Panc1 (cell line): Measurements from ENCODE around the gene SBDS.

Source experiments
- POLR2AphosphoS5 ChIP-seq: IDR thresholded peaks from 2 replicates; pipeline ENCODE4 v1.6.1; 2012; ENCODE audit warnings: mild to moderate bottlenecking, low read depth, low read length, moderate library complexity
- SIN3A ChIP-seq: IDR thresholded peaks from 2 replicates; pipeline ENCODE4 v1.6.1; 2012; ENCODE audit warnings: low read depth, mild to moderate bottlenecking, low read length, moderate library complexity, borderline replicate concordance; ENCODE audit not compliant: insufficient read depth

DNA sequence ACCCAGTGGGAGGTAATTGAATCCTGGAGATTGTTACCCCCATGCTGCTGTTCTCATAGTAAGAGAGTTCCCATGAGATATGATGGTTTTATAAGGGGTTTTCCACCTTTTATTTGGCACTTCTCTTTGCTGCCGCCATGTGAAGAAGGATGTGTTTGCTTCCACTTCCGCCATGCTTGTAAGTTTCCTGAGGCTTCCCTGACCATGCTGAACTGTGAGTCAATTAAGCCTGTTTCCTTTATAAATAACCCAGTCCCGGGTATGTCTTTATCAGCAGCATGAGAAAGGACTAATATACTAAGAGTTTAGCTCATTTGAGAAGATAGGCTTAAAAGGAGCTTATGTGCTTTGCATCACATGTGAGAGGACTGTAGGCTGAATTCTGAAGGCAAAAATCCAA, 45.1 kb downstream of the SBDS start:
- TF ChIP-seq POLR2AphosphoS5: no peak
- no peak for TF ChIP-seq SIN3A
